ENCODE measurements around the gene GRPEL2.

The GRPEL2 gene

GRCh38 chr5:149392718-149393117 lies 47.4 kb downstream of the GRPEL2 start (continued):
- no peak for TF ChIP-seq ZNF513 (tag by site-specific recombination; IDR thresholded peaks at IDR 0.05)
- TF ChIP-seq ZNF324 (tag by site-specific recombination; IDR thresholded peaks at IDR 0.05) = no peak
- TF ChIP-seq ZFHX2 (tag by site-specific recombination; conservative IDR thresholded peaks at IDR 0.05) = peak; percentile 51
- TF ChIP-seq ZNF473 (tag by site-specific recombination; IDR thresholded peaks at IDR 0.05) = peak; percentile 84
- TF ChIP-seq MYNN (tag by site-specific recombination; IDR thresholded peaks at IDR 0.05; ENCODE audit: borderline replicate concordance) = no peak
- TF ChIP-seq ZNF398 (tag by site-specific recombination; IDR thresholded peaks at IDR 0.05) = peak; percentile 49; the same call in 1 of the 2 replicates
- TF ChIP-seq ZNF18 (tag by site-specific recombination; IDR thresholded peaks at IDR 0.05) = no peak
- TF ChIP-seq ZNF777 (tag by site-specific recombination; IDR thresholded peaks at IDR 0.05; ENCODE audit: borderline replicate concordance) = no peak
- no peak for TF ChIP-seq IKZF3 (tag by site-specific recombination; IDR thresholded peaks at IDR 0.05)
- no peak for TF ChIP-seq ZNF501 (tag by site-specific recombination; IDR thresholded peaks at IDR 0.05)
- no peak for TF ChIP-seq TCF7L2 (IDR thresholded peaks at IDR 0.05; ENCODE audit: borderline replicate concordance, low read depth, low read length)
- no peak for TF ChIP-seq ZNF354C (tag by site-specific recombination; IDR thresholded peaks at IDR 0.05; ENCODE audit: borderline replicate concordance, low read depth)
- TF ChIP-seq ZNF677 (tag by site-specific recombination; IDR thresholded peaks at IDR 0.05) = no peak
- TF ChIP-seq PRDM1 (tag by site-specific recombination; IDR thresholded peaks at IDR 0.05) = no peak
- no peak for TF ChIP-seq ZNF792 (tag by site-specific recombination; IDR thresholded peaks at IDR 0.05)
- TF ChIP-seq GLI4 (tag by site-specific recombination; IDR thresholded peaks at IDR 0.05) = 0 out of 2 replicates have a peak, but pooled peaks have one; percentile 35
- TF ChIP-seq SP3 (tag by site-specific recombination; IDR thresholded peaks at IDR 0.05) = no peak
- TF ChIP-seq ZNF391 (tag by site-specific recombination; IDR thresholded peaks at IDR 0.05; ENCODE audit: borderline replicate concordance, low read depth) = no peak
- TF ChIP-seq ZNF280C (tag by site-specific recombination; IDR thresholded peaks at IDR 0.05) = no peak
- no peak for TF ChIP-seq OVOL3 (tag by site-specific recombination; IDR thresholded peaks at IDR 0.05)
- TF ChIP-seq ZNF19 (tag by site-specific recombination; IDR thresholded peaks at IDR 0.05; ENCODE audit: low read depth) = no peak
- TF ChIP-seq HOXA7 (CRISPR knock-in tag; IDR thresholded peaks at IDR 0.05; ENCODE audit: borderline replicate concordance) = no peak
- TF ChIP-seq ZNF658 (tag by site-specific recombination; IDR thresholded peaks at IDR 0.05) = no peak
- TF ChIP-seq ZNF202 (tag by site-specific recombination; IDR thresholded peaks at IDR 0.05; ENCODE audit: borderline replicate concordance) = no peak
- no peak for TF ChIP-seq SCRT1 (tag by site-specific recombination; IDR thresholded peaks at IDR 0.05; ENCODE audit: borderline replicate concordance)
- TF ChIP-seq ZNF214 (tag by site-specific recombination; IDR thresholded peaks at IDR 0.05; ENCODE audit: borderline replicate concordance) = no peak
- no peak for TF ChIP-seq ZNF394 (tag by site-specific recombination; IDR thresholded peaks at IDR 0.05; ENCODE audit: borderline replicate concordance)
- no peak for TF ChIP-seq ATF2 (tag by site-specific recombination; IDR thresholded peaks at IDR 0.05; ENCODE audit: low read depth)
- no peak for TF ChIP-seq ZBTB49 (tag by site-specific recombination; IDR thresholded peaks at IDR 0.05; ENCODE audit: low read depth)
- no peak for TF ChIP-seq ZNF157 (tag by site-specific recombination; IDR thresholded peaks at IDR 0.05)
- TF ChIP-seq ZNF621 (tag by site-specific recombination; IDR thresholded peaks at IDR 0.05) = peak; percentile 85
